WTC11 (cell line): ENCODE measurements around the gene ANO2.

Experiments used
- AFF4 ChIP-seq: sonication (generic); formaldehyde crosslinking; IDR thresholded peaks from 2 replicates; pipeline ENCODE4 v1.8.1; 2023; ENCODE audit warnings: mild to moderate bottlenecking, missing genetic modification reagents, borderline replicate concordance
- ATF6 ChIP-seq: sonication (generic); formaldehyde crosslinking; IDR thresholded peaks from 2 replicates; pipeline ENCODE4 v1.8.1; 2023; ENCODE audit warnings: mild to moderate bottlenecking, missing genetic modification reagents
- CREM ChIP-seq: sonication (generic); formaldehyde crosslinking; IDR thresholded peaks from 2 replicates; pipeline ENCODE4 v1.8.1; 2022; ENCODE audit warnings: mild to moderate bottlenecking, missing genetic modification reagents, moderate library complexity
- CTCF ChIP-seq: fragments of 200-600 bp; IDR thresholded peaks from 2 replicates; pipeline ENCODE4 v1.8.0; 2022; ENCODE audit warnings: antibody characterized with exemption
- NR1H2 ChIP-seq: sonication (generic); formaldehyde crosslinking; IDR thresholded peaks from 2 replicates; pipeline ENCODE4 v1.9.0; 2021; ENCODE audit warnings: mild to moderate bottlenecking, moderate library complexity, missing genetic modification reagents
- STAT6 ChIP-seq: sonication (generic); formaldehyde crosslinking; conservative IDR thresholded peaks from 2 replicates; pipeline ENCODE4 v1.8.1; 2023; ENCODE audit warnings: mild to moderate bottlenecking, low read depth, missing genetic modification reagents, moderate library complexity
- ZBTB43 ChIP-seq: sonication (generic); formaldehyde crosslinking; IDR thresholded peaks from 2 replicates; pipeline ENCODE4 v1.8.1; 2023; ENCODE audit warnings: mild to moderate bottlenecking, missing genetic modification reagents
- ZNF416 ChIP-seq: fragments of 250-450 bp; sonication (Bioruptor Pico); IDR thresholded peaks from 2 replicates; pipeline ENCODE4 v1.9.0; 2021; ENCODE audit warnings: mild to moderate bottlenecking, inconsistent platforms

- TF ChIP-seq CTCF: no peak
- TF ChIP-seq CREM (CRISPR knock-in tag): no peak
- TF ChIP-seq ZBTB43: no peak
- no peak for TF ChIP-seq STAT6
- TF ChIP-seq AFF4 (CRISPR knock-in tag): no peak
- TF ChIP-seq NR1H2 (CRISPR knock-in tag): no peak
- no peak for TF ChIP-seq ATF6 (CRISPR knock-in tag)
- no peak for TF ChIP-seq ZNF416 (CRISPR knock-in tag)
Observed at GRCh38 chr12:5665615-5666014, 279.4 kb downstream of the ANO2 start.
